HepG2 (cell line): ENCODE measurements around the gene DOLK. TPM values are rescaled to one million over a fixed set of nuclear protein-coding genes. Genes with fewer than 3 reads are reported as not detected.
A peak's percentile ranks its signal among the peaks of the same experiment; 100 is the strongest.

Source experiments
- EED ChIP-seq: sonication (generic); formaldehyde crosslinking; IDR thresholded peaks from 2 replicates; pipeline ENCODE4 v1.5.0; 2020; ENCODE audit warnings: mild to moderate bottlenecking, missing genetic modification reagents
- HES4 ChIP-seq: sonication (generic); formaldehyde crosslinking; IDR thresholded peaks from 2 replicates; pipeline ENCODE4 v1.9.0; 2021; ENCODE audit warnings: mild to moderate bottlenecking, missing genetic modification reagents, borderline replicate concordance
- HNRNPH1 ChIP-seq: fragments of 200-400 bp; formaldehyde crosslinking; optimal IDR thresholded peaks from 2 replicates; pipeline ENCODE3; 2017; ENCODE audit warnings: mild to moderate bottlenecking, low read depth, low read length
- PHF20 ChIP-seq: sonication (generic); formaldehyde crosslinking; IDR thresholded peaks from 2 replicates; pipeline ENCODE4 v1.5.0; 2020; ENCODE audit warnings: mild to moderate bottlenecking, missing genetic modification reagents
- SIN3A ChIP-seq: IDR thresholded peaks from 2 replicates; pipeline ENCODE4 v1.6.1; 2011; ENCODE audit warnings: low read depth, mild to moderate bottlenecking, control low read depth, low read length, borderline replicate concordance
- SMC3 ChIP-seq: IDR thresholded peaks from 2 replicates; pipeline ENCODE4 v1.6.1; 2011; ENCODE audit warnings: low read length, improper control_type of control experiment
- SRY ChIP-seq: sonication (generic); formaldehyde crosslinking; IDR thresholded peaks from 2 replicates; pipeline ENCODE4 v1.8.0; 2022; ENCODE audit warnings: mild to moderate bottlenecking, missing genetic modification reagents
- TOE1 ChIP-seq: sonication (generic); formaldehyde crosslinking; IDR thresholded peaks from 2 replicates; pipeline ENCODE4 v1.4.0; 2020; ENCODE audit warnings: mild to moderate bottlenecking, missing genetic modification reagents
- U2AF1 ChIP-seq: fragments of 200-400 bp; formaldehyde crosslinking; optimal IDR thresholded peaks from 2 replicates; pipeline ENCODE3; 2017; ENCODE audit warnings: mild to moderate bottlenecking, low read depth, low read length
- ZBTB3 ChIP-seq: sonication (generic); formaldehyde crosslinking; IDR thresholded peaks from 2 replicates; pipeline ENCODE4 v1.4.0; 2020; ENCODE audit warnings: low read depth, mild to moderate bottlenecking, moderate library complexity, missing genetic modification reagents, borderline replicate concordance
- ZBTB7A ChIP-seq: sonication (generic); formaldehyde crosslinking; IDR thresholded peaks from 2 replicates; pipeline ENCODE4 v1.8.0; 2022; ENCODE audit warnings: mild to moderate bottlenecking, missing genetic modification reagents
- ZC3H13 ChIP-seq: sonication (generic); formaldehyde crosslinking; IDR thresholded peaks from 2 replicates; pipeline ENCODE4 v1.8.1; 2023; ENCODE audit warnings: mild to moderate bottlenecking, missing genetic modification reagents, moderate library complexity
- ZNF20 ChIP-seq: sonication (generic); formaldehyde crosslinking; IDR thresholded peaks from 2 replicates; pipeline ENCODE4 v1.4.0; 2020; ENCODE audit warnings: mild to moderate bottlenecking, moderate library complexity, missing genetic modification reagents
- ZNF24 ChIP-seq: fragments of 450-650 bp; IDR thresholded peaks from 2 replicates; pipeline ENCODE4 v1.6.1; 2017; ENCODE audit warnings: antibody characterized with exemption, mild to moderate bottlenecking
- ZNF432 ChIP-seq: sonication (generic); formaldehyde crosslinking; IDR thresholded peaks from 2 replicates; pipeline ENCODE4 v1.5.0; 2020; ENCODE audit warnings: missing genetic modification reagents, mild to moderate bottlenecking, borderline replicate concordance
- ZNF652 ChIP-seq: IDR thresholded peaks from 2 replicates; pipeline ENCODE4 v1.6.1; 2016; ENCODE audit warnings: low read depth, borderline replicate concordance
- ZNF766 ChIP-seq: sonication (generic); formaldehyde crosslinking; IDR thresholded peaks from 2 replicates; pipeline ENCODE4 v1.5.0; 2020; ENCODE audit warnings: missing genetic modification reagents, borderline replicate concordance
- ZSCAN20 ChIP-seq: sonication (generic); formaldehyde crosslinking; IDR thresholded peaks from 2 replicates; pipeline ENCODE4 v1.4.0; 2020; ENCODE audit warnings: missing genetic modification reagents, mild to moderate bottlenecking, borderline replicate concordance
- polyA plus RNA-seq, 8 experiments: library from polyadenylated mRNA; depleted of rRNA in 3 of 8; stranded (reverse) in 7 of 8; unstranded in 1 of 8; fragments of >200 nt; fragmentation: Illumina TruSeq in 4 of 8; extraction: Trizol in 4 of 8; gene quantifications; 2 replicates each; pipeline versions ENCODE4 v1.2.1 to v1.2.3, GENCODE V29; 2011 to 2016; ENCODE audit warnings: low read depth in 4 of 8, missing spikeins in 1 of 8, mixed read lengths in 1 of 8; ENCODE audit not compliant: insufficient read depth in 1 of 8
- total RNA-seq, 5 experiments: library from RNA; depleted of rRNA; stranded (reverse); fragments of >200 nt; fragmentation: Illumina TruSeq; extraction: Trizol; gene quantifications; 2 replicates each; pipeline ENCODE4 v1.2.3, GENCODE V29; 2016; ENCODE audit warnings: low read depth in 1 of 5
- TF ChIP-seq, protein P1 (sequence below): sonication (generic); formaldehyde crosslinking; conservative IDR thresholded peaks from 2 replicates; pipeline ENCODE4 v1.8.0; 2022; ENCODE audit warnings: missing genetic modification reagents
- TF ChIP-seq, protein P2 (sequence below): IDR thresholded peaks from 2 replicates; pipeline ENCODE4 v1.6.1; 2016; ENCODE audit warnings: low read depth
- TF ChIP-seq, protein P3 (sequence below): sonication (generic); formaldehyde crosslinking; IDR thresholded peaks from 2 replicates; pipeline ENCODE4 v1.5.0; 2020; ENCODE audit warnings: mild to moderate bottlenecking, missing genetic modification reagents, moderate library complexity
- TF ChIP-seq, protein P4 (sequence below): sonication (generic); formaldehyde crosslinking; IDR thresholded peaks from 2 replicates; pipeline ENCODE4 v1.4.0; 2020; ENCODE audit warnings: mild to moderate bottlenecking, missing genetic modification reagents
- TF ChIP-seq, protein P5 (sequence below): sonication (generic); formaldehyde crosslinking; IDR thresholded peaks from 2 replicates; pipeline ENCODE4 v1.4.0; 2020; ENCODE audit warnings: missing genetic modification reagents, borderline replicate concordance

DOLK gene
- total and polyA plus RNA-seq, 2 of the 13 experiments (the other 11 are each of a cell fraction or from before 2014, with no cell fraction given) = 15.4 to 18.7 TPM

DNA sequence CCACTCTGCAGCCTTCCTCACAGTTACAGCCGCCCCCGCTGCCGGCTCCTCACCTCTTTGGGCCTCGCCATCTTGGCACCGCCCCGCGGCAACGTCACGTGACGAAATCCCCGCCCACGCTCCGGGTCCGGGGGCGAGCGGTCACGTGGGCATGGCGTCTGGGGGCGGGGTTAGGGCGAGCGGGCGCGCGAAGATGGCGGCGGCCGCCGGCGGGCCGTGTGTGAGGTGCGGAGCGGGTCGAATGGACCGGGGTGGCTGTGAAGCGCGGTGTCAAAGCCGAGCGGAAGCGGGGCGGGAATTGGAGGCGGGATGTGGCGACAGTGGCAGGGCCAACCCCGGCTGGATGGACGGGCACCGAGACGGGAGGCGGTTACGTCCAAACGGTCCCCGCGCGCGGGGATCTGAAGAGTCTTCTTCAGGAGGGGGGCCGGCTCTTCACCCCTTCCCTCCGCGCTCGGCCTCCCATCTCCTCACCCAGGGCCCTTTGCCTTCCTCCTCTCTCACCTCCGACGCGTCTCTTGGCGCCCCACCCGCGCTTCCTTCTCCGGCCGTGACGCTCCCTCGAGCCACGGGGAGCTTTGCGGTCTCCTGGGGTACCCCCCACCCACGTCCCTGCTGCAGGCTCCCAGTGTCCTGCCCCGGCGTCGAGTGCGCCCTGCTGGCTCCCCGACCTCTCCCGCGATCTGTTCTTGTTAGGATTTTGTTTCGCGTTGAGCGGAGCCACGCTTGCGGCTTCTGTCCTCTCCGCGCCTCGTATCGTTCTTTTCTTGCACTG is at the start of gene DOLK, which contains the start of gene NUP188 (continued):
- 0 out of 2 replicates have a peak, but pooled peaks have one; percentile 16 for TF ChIP-seq ZNF766 (CRISPR knock-in tag)
- TF ChIP-seq PHF20 (CRISPR knock-in tag) = peak; percentile 83
- peak; percentile 97 for TF ChIP-seq ZC3H13 (CRISPR knock-in tag)
- TF ChIP-seq EED = no peak
- TF ChIP-seq ZBTB3 (CRISPR knock-in tag) = no peak
- TF ChIP-seq, protein P1, sequence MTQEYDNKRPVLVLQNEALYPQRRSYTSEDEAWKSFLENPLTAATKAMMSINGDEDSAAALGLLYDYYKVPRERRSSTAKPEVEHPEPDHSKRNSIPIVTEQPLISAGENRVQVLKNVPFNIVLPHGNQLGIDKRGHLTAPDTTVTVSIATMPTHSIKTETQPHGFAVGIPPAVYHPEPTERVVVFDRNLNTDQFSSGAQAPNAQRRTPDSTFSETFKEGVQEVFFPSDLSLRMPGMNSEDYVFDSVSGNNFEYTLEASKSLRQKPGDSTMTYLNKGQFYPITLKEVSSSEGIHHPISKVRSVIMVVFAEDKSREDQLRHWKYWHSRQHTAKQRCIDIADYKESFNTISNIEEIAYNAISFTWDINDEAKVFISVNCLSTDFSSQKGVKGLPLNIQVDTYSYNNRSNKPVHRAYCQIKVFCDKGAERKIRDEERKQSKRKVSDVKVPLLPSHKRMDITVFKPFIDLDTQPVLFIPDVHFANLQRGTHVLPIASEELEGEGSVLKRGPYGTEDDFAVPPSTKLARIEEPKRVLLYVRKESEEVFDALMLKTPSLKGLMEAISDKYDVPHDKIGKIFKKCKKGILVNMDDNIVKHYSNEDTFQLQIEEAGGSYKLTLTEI (CRISPR knock-in tag) = no peak
- TF ChIP-seq SRY = no peak; the same call in 1 of the 2 replicates
- TF ChIP-seq ZNF652 (CRISPR knock-in tag) = no peak
- 0 out of 2 replicates have a peak, but pooled peaks have one; percentile 32 for TF ChIP-seq ZNF20 (CRISPR knock-in tag)
- no peak for TF ChIP-seq HNRNPH1
- TF ChIP-seq, protein P2, sequence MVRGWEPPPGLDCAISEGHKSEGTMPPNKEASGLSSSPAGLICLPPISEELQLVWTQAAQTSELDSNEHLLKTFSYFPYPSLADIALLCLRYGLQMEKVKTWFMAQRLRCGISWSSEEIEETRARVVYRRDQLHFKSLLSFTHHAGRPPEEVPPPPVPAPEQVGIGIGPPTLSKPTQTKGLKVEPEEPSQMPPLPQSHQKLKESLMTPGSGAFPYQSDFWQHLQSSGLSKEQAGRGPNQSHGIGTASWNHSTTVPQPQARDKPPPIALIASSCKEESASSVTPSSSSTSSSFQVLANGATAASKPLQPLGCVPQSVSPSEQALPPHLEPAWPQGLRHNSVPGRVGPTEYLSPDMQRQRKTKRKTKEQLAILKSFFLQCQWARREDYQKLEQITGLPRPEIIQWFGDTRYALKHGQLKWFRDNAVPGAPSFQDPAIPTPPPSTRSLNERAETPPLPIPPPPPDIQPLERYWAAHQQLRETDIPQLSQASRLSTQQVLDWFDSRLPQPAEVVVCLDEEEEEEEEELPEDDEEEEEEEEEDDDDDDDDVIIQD = no peak
- no peak for TF ChIP-seq SMC3
- TF ChIP-seq SIN3A = peak; percentile 90
- TF ChIP-seq U2AF1 = no peak
- TF ChIP-seq, protein P3, sequence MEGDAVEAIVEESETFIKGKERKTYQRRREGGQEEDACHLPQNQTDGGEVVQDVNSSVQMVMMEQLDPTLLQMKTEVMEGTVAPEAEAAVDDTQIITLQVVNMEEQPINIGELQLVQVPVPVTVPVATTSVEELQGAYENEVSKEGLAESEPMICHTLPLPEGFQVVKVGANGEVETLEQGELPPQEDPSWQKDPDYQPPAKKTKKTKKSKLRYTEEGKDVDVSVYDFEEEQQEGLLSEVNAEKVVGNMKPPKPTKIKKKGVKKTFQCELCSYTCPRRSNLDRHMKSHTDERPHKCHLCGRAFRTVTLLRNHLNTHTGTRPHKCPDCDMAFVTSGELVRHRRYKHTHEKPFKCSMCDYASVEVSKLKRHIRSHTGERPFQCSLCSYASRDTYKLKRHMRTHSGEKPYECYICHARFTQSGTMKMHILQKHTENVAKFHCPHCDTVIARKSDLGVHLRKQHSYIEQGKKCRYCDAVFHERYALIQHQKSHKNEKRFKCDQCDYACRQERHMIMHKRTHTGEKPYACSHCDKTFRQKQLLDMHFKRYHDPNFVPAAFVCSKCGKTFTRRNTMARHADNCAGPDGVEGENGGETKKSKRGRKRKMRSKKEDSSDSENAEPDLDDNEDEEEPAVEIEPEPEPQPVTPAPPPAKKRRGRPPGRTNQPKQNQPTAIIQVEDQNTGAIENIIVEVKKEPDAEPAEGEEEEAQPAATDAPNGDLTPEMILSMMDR (CRISPR knock-in tag) = peak; percentile 3; the same call in 1 of the 2 replicates
- no peak for TF ChIP-seq ZSCAN20 (CRISPR knock-in tag)
- TF ChIP-seq HES4 (CRISPR knock-in tag) = peak; percentile 37; the same call in 1 of the 2 replicates
- TF ChIP-seq ZNF432 (CRISPR knock-in tag) = no peak
- TF ChIP-seq, protein P4, sequence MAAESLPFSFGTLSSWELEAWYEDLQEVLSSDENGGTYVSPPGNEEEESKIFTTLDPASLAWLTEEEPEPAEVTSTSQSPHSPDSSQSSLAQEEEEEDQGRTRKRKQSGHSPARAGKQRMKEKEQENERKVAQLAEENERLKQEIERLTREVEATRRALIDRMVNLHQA (CRISPR knock-in tag) = no peak
- TF ChIP-seq, protein P5, sequence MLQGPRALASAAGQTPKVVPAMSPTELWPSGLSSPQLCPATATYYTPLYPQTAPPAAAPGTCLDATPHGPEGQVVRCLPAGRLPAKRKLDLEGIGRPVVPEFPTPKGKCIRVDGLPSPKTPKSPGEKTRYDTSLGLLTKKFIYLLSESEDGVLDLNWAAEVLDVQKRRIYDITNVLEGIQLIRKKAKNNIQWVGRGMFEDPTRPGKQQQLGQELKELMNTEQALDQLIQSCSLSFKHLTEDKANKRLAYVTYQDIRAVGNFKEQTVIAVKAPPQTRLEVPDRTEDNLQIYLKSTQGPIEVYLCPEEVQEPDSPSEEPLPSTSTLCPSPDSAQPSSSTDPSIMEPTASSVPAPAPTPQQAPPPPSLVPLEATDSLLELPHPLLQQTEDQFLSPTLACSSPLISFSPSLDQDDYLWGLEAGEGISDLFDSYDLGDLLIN (CRISPR knock-in tag) = peak; percentile 64; the same call in 1 of the 2 replicates
- TF ChIP-seq ZNF24 = no peak
- TF ChIP-seq TOE1 (CRISPR knock-in tag) = no peak
- no peak for TF ChIP-seq ZBTB7A (CRISPR knock-in tag)
